ENCODE data around the gene NFIB. TPM values are rescaled to one million over a fixed set of nuclear protein-coding genes. Genes with fewer than 3 reads are reported as not detected.

Gene NFIB
- total RNA-seq, 4 donors from 2014 or later: 85.3 to 173 (median 115) TPM

DNA sequence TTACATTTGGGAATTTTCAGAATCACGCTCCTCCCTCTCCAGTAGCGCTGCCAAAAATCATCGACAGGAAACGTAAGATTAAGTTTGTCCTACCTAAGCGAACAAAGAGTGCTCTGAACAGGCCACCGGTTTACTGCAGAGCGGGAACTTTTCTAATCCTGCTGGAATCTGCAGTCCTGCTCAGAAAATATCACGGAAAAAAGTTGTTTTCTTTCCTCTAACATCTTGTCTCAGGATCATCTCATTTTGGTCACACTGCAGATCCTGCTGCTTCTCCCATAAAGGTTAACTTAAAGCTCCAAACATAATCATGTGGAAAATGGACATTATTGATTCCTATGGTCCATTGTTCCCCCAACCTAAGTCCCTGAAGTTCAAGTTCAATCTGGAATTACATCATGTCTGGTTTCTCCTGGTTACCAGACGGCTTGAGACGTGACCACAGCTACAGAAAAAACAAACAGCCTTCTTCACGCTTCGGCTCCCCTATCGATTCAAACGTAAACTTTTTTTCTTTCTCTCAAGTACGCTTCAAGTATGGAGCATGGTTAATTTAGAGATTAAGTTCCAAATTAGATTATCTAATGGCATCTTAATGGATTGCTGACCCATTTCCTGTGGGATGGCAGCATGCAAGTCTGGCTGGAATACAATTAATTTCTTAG lies 217.6 kb downstream of the NFIB start:
- Histone ChIP-seq H3K27me3 (no peaks in the 10 kb centered on the region), H3K36me3 (no peaks in the 10 kb centered on the region), H3K9me3 (no peaks in the 10 kb centered on the region), H3K27ac (peak overlapping the region; percentile 55 to 66), H3K4me1 (no peaks in the 10 kb centered on the region), H3K4me3 (no peak overlapping the region)
- peak in 1 of 2 donors; percentile 36 for DNase-seq
- intact Hi-C loops (cut with DNase I; ENCODE audit: low total_unique reads): no loop called here
- TF ChIP-seq, protein P1, sequence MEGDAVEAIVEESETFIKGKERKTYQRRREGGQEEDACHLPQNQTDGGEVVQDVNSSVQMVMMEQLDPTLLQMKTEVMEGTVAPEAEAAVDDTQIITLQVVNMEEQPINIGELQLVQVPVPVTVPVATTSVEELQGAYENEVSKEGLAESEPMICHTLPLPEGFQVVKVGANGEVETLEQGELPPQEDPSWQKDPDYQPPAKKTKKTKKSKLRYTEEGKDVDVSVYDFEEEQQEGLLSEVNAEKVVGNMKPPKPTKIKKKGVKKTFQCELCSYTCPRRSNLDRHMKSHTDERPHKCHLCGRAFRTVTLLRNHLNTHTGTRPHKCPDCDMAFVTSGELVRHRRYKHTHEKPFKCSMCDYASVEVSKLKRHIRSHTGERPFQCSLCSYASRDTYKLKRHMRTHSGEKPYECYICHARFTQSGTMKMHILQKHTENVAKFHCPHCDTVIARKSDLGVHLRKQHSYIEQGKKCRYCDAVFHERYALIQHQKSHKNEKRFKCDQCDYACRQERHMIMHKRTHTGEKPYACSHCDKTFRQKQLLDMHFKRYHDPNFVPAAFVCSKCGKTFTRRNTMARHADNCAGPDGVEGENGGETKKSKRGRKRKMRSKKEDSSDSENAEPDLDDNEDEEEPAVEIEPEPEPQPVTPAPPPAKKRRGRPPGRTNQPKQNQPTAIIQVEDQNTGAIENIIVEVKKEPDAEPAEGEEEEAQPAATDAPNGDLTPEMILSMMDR (IDR thresholded peaks at IDR 0.05): no peak

- Histone ChIP-seq H3K4me1 (no peaks in the 10 kb centered on the region), H3K36me3 (no peaks in the 10 kb centered on the region), H3K4me3 (no peak overlapping the region), H3K27ac (no peak overlapping the region), H3K27me3 (no peaks in the 10 kb centered on the region), H3K9me3 (no peaks in the 10 kb centered on the region)
- intact Hi-C loops (cut with DNase I; ENCODE audit: low total_unique reads): no loop called here
- no peak for DNase-seq
- no peak for TF ChIP-seq POLR2A (IDR thresholded peaks at IDR 0.05)
- TF ChIP-seq, protein P1 (IDR thresholded peaks at IDR 0.05): no peak
These were observed 218.7 kb downstream of the NFIB start for GRCh38 chr9:14095277-14095676.

DNA sequence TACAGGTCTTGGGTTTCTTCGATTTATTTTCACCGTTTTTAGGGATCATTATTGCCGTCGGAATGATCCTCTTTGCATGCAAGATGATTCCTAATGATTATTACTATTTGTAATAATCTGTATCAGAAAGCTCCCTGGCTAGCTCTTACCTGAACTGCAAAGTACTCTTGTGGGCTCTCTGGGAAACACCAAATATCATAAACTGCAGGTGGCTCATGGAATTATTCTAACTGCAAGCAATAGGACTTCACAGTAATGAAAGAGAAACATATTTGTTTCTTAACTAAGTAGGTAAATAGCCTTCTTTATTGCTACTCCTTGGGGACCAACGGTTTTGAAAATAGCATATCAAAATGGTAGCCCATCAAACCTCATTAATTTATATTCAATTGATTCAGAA lies 219.4 kb downstream of the NFIB start:
- TF ChIP-seq, protein P1 (IDR thresholded peaks at IDR 0.05): no peak
- TF ChIP-seq POLR2A (IDR thresholded peaks at IDR 0.05): no peak
- intact Hi-C loops (cut with DNase I; ENCODE audit: low total_unique reads): no loop called here
- Histone ChIP-seq H3K27me3 (no peaks in the 10 kb centered on the region), H3K36me3 (no peaks in the 10 kb centered on the region), H3K4me3 (no peak overlapping the region), H3K4me1 (no peaks in the 10 kb centered on the region), H3K9me3 (no peaks in the 10 kb centered on the region), H3K27ac (no peak overlapping the region)
- DNase-seq: no peak

DNA sequence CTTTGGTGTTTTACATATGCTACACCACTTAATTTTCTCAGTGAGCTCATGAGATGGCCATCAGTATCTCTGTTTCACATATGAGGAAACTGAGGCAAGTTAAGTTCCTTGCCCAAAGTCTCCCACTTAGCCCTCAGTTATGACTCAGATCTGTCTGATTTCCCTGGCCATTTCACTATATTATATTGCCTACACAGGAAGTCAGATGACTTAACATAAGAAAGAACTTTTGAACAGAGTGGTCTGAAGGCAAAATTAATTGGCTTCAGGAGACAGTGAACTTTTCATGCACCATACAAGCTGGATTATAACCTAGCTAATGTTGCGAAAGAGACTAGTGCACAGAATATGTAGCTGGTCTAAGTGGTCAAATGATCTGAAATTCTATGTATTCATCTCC lies 221.6 kb downstream of the NFIB start:
- TF ChIP-seq, protein P1 (IDR thresholded peaks at IDR 0.05): no peak
- TF ChIP-seq POLR2A (IDR thresholded peaks at IDR 0.05): no peak
- Histone ChIP-seq H3K4me1 (no peaks in the 10 kb centered on the region), H3K36me3 (no peaks in the 10 kb centered on the region), H3K27me3 (no peaks in the 10 kb centered on the region), H3K9me3 (no peaks in the 10 kb centered on the region), H3K27ac (no peak overlapping the region), H3K4me3 (no peak overlapping the region)
- intact Hi-C loops (cut with DNase I; ENCODE audit: low total_unique reads): no loop called here
- no peak for DNase-seq

DNA sequence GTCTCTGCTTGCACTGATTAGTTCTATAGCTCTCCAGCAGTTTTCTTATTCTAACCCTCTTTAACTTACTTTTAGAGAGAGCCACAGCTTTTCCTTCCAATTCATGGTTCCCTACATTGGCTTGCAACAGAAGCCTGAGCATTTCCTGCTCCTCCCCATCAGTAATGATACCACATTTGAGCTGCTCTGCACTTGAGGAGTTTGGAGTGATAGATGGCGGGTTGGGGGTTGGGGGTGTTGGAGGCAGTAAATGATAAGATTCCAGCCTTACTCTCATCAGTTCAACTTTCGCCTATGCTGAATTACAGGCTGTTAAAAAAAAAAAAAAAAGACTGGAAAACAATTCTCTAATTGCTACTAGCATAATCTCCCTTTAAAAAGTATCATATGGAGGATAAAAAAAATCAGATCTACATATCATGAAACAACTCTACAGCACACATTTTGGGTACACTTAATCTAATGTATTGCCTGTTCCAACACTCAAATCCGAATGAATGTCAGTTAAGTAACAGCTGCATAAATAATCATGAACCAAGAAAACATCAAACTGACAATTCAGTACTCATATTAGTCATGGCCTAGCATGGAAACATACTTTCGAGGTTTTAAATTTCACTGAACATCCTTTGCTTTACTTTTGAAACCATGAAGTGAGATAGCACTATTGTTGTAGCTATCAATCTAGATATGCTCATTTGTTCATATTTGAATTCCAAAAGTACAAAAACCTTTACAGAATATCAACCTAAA lies 224.7 kb downstream of the NFIB start:
- Histone ChIP-seq H3K4me1 (no peaks in the 10 kb centered on the region), H3K27me3 (no peaks in the 10 kb centered on the region), H3K9me3 (no peaks in the 10 kb centered on the region), H3K36me3 (no peaks in the 10 kb centered on the region), H3K4me3 (no peak overlapping the region), H3K27ac (no peak overlapping the region)
- TF ChIP-seq, protein P1 (IDR thresholded peaks at IDR 0.05): no peak
- no peak for TF ChIP-seq POLR2A (IDR thresholded peaks at IDR 0.05)
- intact Hi-C loops (cut with DNase I; ENCODE audit: low total_unique reads): no loop called here
- DNase-seq: no peak

All from uterus (tissue), 4 donors.